ENCODE results near the gene SYT5. TPM values are rescaled to one million over a fixed set of nuclear protein-coding genes. Genes with fewer than 3 reads are reported as not detected.

The SYT5 gene
- total RNA-seq, 1 experiment from 2014 or later: 1.3 TPM

GRCh38 chr19:55181740-55182139, 1.7 kb upstream of the SYT5 start:
- POLR2A ChIA-PET (ENCODE audit: unreplicated experiment): interaction anchor here (0.7 kb wide), 1 partner anchor 981 kb away, joined by 3 read pairs; the partner anchor contains the start of gene RPS9
- intact Hi-C loops (cut with micrococcal nuclease; ENCODE audit: unreplicated experiment): no loop called here
- H2AFZ ChIP-seq: no peak overlapping the region

GRCh38 chr19:55178781-55179599, 1.1 kb downstream of the SYT5 start:
- H3K4me3 ChIP-seq: peak overlapping the region; percentile 34; the same call in 1 of the 2 replicates
- H3K36me3 ChIP-seq (ENCODE audit: low read depth): no peaks in the 10 kb centered on the region
- no peaks in the 10 kb centered on the region for H3K79me2 ChIP-seq (ENCODE audit: low read depth)
- H3K9me3 ChIP-seq (ENCODE audit: insufficient read depth, low read depth): no peaks in the 10 kb centered on the region
- H3K4me2 ChIP-seq: peak overlapping the region; percentile 57
- H3F3A ChIP-seq (ENCODE audit: insufficient read depth, low read depth): peaks cover 14% of the 10 kb centered on the region
- no peak overlapping the region for H2AFZ ChIP-seq
- no peaks in the 10 kb centered on the region for H3K27me3 ChIP-seq (ENCODE audit: insufficient read depth, low read depth)
- CTCF ChIA-PET: interaction anchor here (0.6 kb wide), 1 partner anchor 176 kb away, joined by 3 read pairs; the partner anchor contains the start of gene COX6B2
- DNase-seq: no peak
- no peak overlapping the region for H3K27ac ChIP-seq
- H3K4me1 ChIP-seq (replicated peaks; ENCODE audit: insufficient read depth): no peaks in the 10 kb centered on the region
- H4K20me1 ChIP-seq (ENCODE audit: insufficient read depth): no peaks in the 10 kb centered on the region
- POLR2A ChIA-PET (ENCODE audit: unreplicated experiment): no interaction called here
- intact Hi-C loops (cut with micrococcal nuclease; ENCODE audit: unreplicated experiment): no loop called here
- no peaks in the 10 kb centered on the region for H3K9me2 ChIP-seq (ENCODE audit: insufficient read depth)
- TF ChIP-seq EZH2 (IDR thresholded peaks at IDR 0.05; ENCODE audit: low read depth) (no peak), CTCF (conservative IDR thresholded peaks at IDR 0.05) (no peak)
- no TSS peak for BruUV-seq (replicated peaks)

More at GRCh38 chr19:55181740-55182139, 1.7 kb upstream of the SYT5 start:
- BruUV-seq (replicated peaks): no TSS peak
- CTCF ChIA-PET: no interaction called here
- Histone ChIP-seq H4K20me1 (ENCODE audit: insufficient read depth) (no peaks in the 10 kb centered on the region), H3K27ac (no peak overlapping the region), H3K4me1 (replicated peaks; ENCODE audit: insufficient read depth) (no peaks in the 10 kb centered on the region), H3K36me3 (ENCODE audit: low read depth) (no peaks in the 10 kb centered on the region), H3K9me3 (ENCODE audit: insufficient read depth, low read depth) (no peaks in the 10 kb centered on the region), H3K9me2 (ENCODE audit: insufficient read depth) (no peaks in the 10 kb centered on the region), H3K27me3 (ENCODE audit: insufficient read depth, low read depth) (no peaks in the 10 kb centered on the region), H3F3A (ENCODE audit: insufficient read depth, low read depth) (no peaks in the 10 kb centered on the region; the same call in 1 of the 2 replicates), H3K4me2 (no peak overlapping the region), H3K4me3 (no peak overlapping the region), H3K79me2 (ENCODE audit: low read depth) (no peaks in the 10 kb centered on the region)
- TF ChIP-seq EZH2 (IDR thresholded peaks at IDR 0.05; ENCODE audit: low read depth) (no peak), CTCF (conservative IDR thresholded peaks at IDR 0.05) (no peak)
- DNase-seq: no peak

- Histone ChIP-seq H3K79me2 (ENCODE audit: low read depth) (no peaks in the 10 kb centered on the region), H3K4me3 (no peak overlapping the region), H3K36me3 (ENCODE audit: low read depth) (no peaks in the 10 kb centered on the region), H3K4me1 (replicated peaks; ENCODE audit: insufficient read depth) (peaks cover 10% of the 10 kb centered on the region; the same call in 1 of the 2 replicates), H3K9me2 (ENCODE audit: insufficient read depth) (no peaks in the 10 kb centered on the region), H3K4me2 (no peak overlapping the region), H3K27me3 (ENCODE audit: insufficient read depth, low read depth) (no peaks in the 10 kb centered on the region), H3F3A (ENCODE audit: insufficient read depth, low read depth) (peaks cover 25% of the 10 kb centered on the region), H4K20me1 (ENCODE audit: insufficient read depth) (no peaks in the 10 kb centered on the region), H3K27ac (no peak overlapping the region), H3K9me3 (ENCODE audit: insufficient read depth, low read depth) (no peaks in the 10 kb centered on the region), H2AFZ (no peak overlapping the region)
- POLR2A ChIA-PET (ENCODE audit: unreplicated experiment): interaction anchor here (0.6 kb wide), 1 partner anchor 101 kb away, joined by 3 read pairs; the partner anchor contains the start of gene EPS8L1
- BruUV-seq (replicated peaks): no TSS peak
- no peak for DNase-seq
- TF ChIP-seq CTCF (conservative IDR thresholded peaks at IDR 0.05) (0 out of 2 replicates have a peak, but pooled peaks have one; percentile 30), EZH2 (IDR thresholded peaks at IDR 0.05; ENCODE audit: low read depth) (no peak)
- intact Hi-C loops (cut with micrococcal nuclease; ENCODE audit: unreplicated experiment): no loop called here
- CTCF ChIA-PET: no interaction called here
Observed at GRCh38 chr19:55176076-55176475, 4.0 kb downstream of the SYT5 start.

Measured in PC-9 (cell line).